Measurements from ENCODE around the gene RRN3.
"Not testable (repeated sequence)": the region's sequence is repeated elsewhere in the genome, so short reads cannot be mapped to it uniquely, and the experiment has no call there.

The RRN3 gene

GRCh38 chr16:15025234-15025951 is 68.7 kb downstream of the RRN3 start:
- not testable (repeated sequence) for FAIRE-seq

- FAIRE-seq = not testable (repeated sequence)
Measured at GRCh38 chr16:15024858-15025199, 69.2 kb downstream of the RRN3 start.

DNA sequence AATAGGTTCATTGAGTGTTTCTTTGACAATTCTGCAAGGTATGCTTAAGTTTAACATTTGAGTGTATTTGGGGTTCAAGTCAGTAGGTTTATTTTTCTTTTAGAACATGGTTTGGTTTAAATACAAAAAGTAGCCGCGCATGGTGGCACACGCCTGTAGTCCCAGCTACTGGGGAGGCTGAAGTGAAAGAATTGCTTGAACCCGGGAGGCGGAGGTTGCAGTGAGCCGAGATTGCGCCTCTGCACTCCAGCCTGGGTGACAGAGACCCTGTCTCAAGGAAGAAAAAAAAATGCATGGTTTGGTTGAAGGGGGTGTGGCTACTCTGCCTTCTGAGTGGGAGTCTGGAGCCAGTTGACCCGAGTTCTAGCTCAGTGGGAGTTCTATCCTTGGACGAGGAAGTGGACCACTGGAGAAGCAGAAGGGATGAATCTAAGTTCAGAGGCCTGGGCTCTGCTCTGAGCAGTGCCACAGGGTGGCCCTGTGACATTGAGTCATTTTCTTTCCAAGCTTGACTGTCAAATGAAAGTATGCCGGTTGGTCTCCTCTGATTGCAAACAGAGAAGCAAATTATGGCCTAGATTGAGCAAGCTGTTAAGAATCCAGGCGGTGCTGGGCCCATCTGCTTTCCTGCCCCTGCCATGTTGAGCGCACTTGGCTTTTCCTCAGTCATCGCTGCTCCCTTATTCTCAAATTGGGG is 70.5 kb downstream of the RRN3 start:
- FAIRE-seq = not testable (repeated sequence)

DNA sequence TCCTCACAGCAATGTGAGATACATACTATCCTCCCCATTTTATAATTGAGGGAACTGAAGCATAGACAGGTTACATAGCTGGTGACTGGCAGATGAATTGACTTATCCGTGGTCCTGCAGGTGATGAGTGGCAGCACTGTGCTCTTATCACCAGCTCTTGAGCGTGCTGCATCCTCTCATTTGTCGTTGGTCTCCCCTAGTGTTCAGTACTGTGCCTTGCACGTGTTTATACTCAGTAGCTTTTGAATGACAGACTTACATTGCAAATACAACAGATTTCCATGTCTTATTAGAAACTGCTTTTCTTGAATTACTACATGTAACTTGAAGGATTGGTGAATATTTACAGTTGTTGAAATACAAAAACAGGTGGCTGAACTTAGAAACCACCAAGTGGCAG is 71.9 kb downstream of the RRN3 start:
- not testable (repeated sequence) for FAIRE-seq

GRCh38 chr16:15021429-15021828 is 72.6 kb downstream of the RRN3 start:
- FAIRE-seq = not testable (repeated sequence)

GRCh38 chr16:15016951-15017580 is 77.0 kb downstream of the RRN3 start:
- FAIRE-seq = not testable (repeated sequence)

DNA sequence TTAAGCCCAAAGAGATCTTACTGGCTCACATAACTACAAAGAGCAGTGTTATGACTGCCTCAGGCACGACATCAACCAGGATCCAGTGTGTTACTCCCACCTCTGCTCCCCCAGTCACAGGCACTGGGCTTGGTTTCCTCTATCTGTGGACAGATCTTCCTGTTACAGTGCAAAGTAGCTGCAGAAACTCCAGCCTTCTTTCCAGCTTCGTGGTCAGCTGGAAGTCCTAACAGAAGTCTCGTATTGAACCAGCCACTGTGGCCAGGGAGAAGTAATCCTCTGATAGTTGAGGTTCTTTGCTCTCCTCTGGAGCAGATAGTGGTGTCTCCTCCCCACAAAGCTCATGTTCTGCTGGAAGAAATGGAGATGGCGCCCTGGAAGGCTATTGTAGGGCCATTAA is 77.7 kb downstream of the RRN3 start:
- not testable (repeated sequence) for FAIRE-seq

GRCh38 chr16:15015671-15016070 is 78.4 kb downstream of the RRN3 start:
- FAIRE-seq = not testable (repeated sequence)

DNA sequence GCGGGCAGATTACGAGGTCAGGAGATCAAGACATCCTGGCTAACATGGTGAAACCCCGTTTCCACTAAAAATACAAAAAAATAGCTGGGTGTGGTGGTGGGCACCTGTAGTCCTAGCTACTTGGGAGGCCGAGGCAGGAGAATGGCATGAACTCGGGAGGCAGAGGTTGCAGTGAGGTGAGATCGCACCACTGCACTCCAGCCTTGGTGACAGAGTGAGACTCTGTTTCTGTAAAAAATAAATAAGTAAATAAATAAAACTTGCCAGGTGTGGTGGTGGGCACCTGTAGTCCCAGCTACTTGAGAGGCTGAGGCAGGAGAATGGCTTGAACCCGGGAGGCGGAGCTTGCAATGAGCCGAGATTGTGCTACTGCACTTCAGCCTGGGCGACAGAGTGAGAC is 81.1 kb downstream of the RRN3 start:
- FAIRE-seq = not testable (repeated sequence)
